GM12892 (cell line): ENCODE measurements around the gene DCLK3.

Experiments
- POLR2A ChIP-seq: IDR thresholded peaks from 2 replicates; pipeline ENCODE4 v1.6.1; 2011; ENCODE audit warnings: low read depth, low read length, control low read depth
- POLR2AphosphoS5 ChIP-seq: IDR thresholded peaks from 2 replicates; pipeline ENCODE4 v1.6.1; 2011; ENCODE audit warnings: low read depth, low read length, control low read depth
- TAF1 ChIP-seq: IDR thresholded peaks from 2 replicates; pipeline ENCODE4 v1.6.1; 2011; ENCODE audit warnings: low read depth, mild to moderate bottlenecking, control low read depth, low read length, borderline replicate concordance

DNA sequence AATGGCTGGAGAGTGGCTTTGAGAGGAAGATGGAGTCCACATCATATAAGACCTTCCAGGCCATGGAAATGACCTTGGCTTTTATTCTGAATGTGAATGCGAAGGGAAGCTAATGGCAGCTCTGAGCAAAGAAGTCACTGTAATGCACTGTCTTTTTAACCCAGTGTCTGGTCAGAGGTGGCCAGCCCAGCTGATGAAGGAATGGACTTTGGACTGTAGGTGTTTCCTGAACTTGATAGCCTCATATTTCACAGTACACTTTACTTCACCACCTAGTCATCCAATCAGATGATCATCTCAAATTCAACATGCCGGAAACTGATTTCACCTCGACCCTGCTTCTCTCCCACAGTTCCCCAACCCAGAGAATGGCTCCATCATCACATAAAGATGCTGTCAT, 33.4 kb downstream of the DCLK3 start:
- TF ChIP-seq POLR2AphosphoS5 (no peak), POLR2A (no peak), TAF1 (no peak)
